Measurements from ENCODE around the gene AIFM1. TPM values are rescaled to one million over a fixed set of nuclear protein-coding genes. Genes with fewer than 3 reads are reported as not detected.

AIFM1 gene
- total and polyA plus RNA-seq, 8 donors = 2.9 to 33.5 (median 26.4) TPM

- WGBS, 5 donors = 50 to 60% (median 57%) methylated on average over 2 of the region's 2 CpGs
- DNase-seq = no peak
- H3K9me3 ChIP-seq = no peaks in the 10 kb centered on the region
- no peak overlapping the region for H3K4me3 ChIP-seq
- no peaks in the 10 kb centered on the region for H3K36me3 ChIP-seq
- H3K27ac ChIP-seq = no peak overlapping the region
- intact Hi-C loops (cut with DNase I; ENCODE audit: low total_unique reads) = no loop called here
- TF ChIP-seq POLR2AphosphoS5 (IDR thresholded peaks at IDR 0.05) (no peak), POLR2A (IDR thresholded peaks at IDR 0.05) (no peak), EP300 (IDR thresholded peaks at IDR 0.05) (no peak)
- TF ChIP-seq, protein P1, sequence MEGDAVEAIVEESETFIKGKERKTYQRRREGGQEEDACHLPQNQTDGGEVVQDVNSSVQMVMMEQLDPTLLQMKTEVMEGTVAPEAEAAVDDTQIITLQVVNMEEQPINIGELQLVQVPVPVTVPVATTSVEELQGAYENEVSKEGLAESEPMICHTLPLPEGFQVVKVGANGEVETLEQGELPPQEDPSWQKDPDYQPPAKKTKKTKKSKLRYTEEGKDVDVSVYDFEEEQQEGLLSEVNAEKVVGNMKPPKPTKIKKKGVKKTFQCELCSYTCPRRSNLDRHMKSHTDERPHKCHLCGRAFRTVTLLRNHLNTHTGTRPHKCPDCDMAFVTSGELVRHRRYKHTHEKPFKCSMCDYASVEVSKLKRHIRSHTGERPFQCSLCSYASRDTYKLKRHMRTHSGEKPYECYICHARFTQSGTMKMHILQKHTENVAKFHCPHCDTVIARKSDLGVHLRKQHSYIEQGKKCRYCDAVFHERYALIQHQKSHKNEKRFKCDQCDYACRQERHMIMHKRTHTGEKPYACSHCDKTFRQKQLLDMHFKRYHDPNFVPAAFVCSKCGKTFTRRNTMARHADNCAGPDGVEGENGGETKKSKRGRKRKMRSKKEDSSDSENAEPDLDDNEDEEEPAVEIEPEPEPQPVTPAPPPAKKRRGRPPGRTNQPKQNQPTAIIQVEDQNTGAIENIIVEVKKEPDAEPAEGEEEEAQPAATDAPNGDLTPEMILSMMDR (IDR thresholded peaks at IDR 0.05) = no peak
- H3K4me1 ChIP-seq = peaks cover 0 to 37% (median 18%) of the 10 kb centered on the region in 4 donors
- H3K27me3 ChIP-seq = no peaks in the 10 kb centered on the region
These were observed 2.2 kb downstream of the AIFM1 start for GRCh38 chrX:130163398-130163797.

GRCh38 chrX:130162094-130162735 is 3.4 kb downstream of the AIFM1 start:
- Histone ChIP-seq H3K9me3 (no peaks in the 10 kb centered on the region), H3K4me1 (peaks cover 0 to 37% (median 18%) of the 10 kb centered on the region in 4 donors), H3K4me3 (no peak overlapping the region), H3K27me3 (no peaks in the 10 kb centered on the region), H3K36me3 (no peaks in the 10 kb centered on the region), H3K27ac (no peak overlapping the region)
- no peak for DNase-seq
- WGBS, 5 donors = 42 to 53% (median 50%) methylated on average over 6 of the region's 6 CpGs
- intact Hi-C loops (cut with DNase I; ENCODE audit: low total_unique reads) = no loop called here
- no peak for TF ChIP-seq POLR2A (IDR thresholded peaks at IDR 0.05)
- no peak for TF ChIP-seq EP300 (IDR thresholded peaks at IDR 0.05)
- TF ChIP-seq, protein P1 (IDR thresholded peaks at IDR 0.05) = no peak
- no peak for TF ChIP-seq POLR2AphosphoS5 (IDR thresholded peaks at IDR 0.05)

DNA sequence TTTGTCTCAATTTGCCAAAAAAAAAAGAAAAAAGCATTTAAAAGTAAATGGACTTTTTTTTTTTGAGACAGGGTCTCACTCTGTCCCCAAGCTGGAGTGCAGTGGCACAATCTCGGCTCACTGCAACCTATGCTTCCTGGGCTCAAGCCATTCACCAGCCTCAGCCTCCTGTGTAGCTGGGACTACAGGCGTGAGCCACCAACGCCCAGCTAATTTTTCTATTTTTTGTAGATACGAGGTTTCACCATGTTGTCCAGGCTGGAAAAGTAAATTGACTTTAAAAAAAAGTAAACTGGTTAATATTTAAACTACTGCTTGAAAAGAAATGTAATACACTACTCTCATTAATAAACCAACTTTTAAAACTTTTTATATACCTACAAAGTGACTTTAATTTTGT is 5.9 kb downstream of the AIFM1 start:
- 17 to 53% (median 36%) methylated on average over 4 of the region's 4 CpGs for WGBS, 5 donors
- H3K27ac ChIP-seq = no peak overlapping the region
- no peak for DNase-seq
- H3K9me3 ChIP-seq = no peaks in the 10 kb centered on the region
- TF ChIP-seq POLR2A (IDR thresholded peaks at IDR 0.05) (no peak), EP300 (IDR thresholded peaks at IDR 0.05) (no peak), POLR2AphosphoS5 (IDR thresholded peaks at IDR 0.05) (no peak)
- TF ChIP-seq, protein P1 (IDR thresholded peaks at IDR 0.05) = no peak
- intact Hi-C loops (cut with DNase I; ENCODE audit: low total_unique reads) = no loop called here
- H3K4me3 ChIP-seq = no peak overlapping the region
- H3K27me3 ChIP-seq = no peaks in the 10 kb centered on the region
- H3K36me3 ChIP-seq = peaks cover 0 to 3% (median 0%) of the 10 kb centered on the region in 4 donors
- H3K4me1 ChIP-seq = peaks cover 0 to 32% (median 13%) of the 10 kb centered on the region in 4 donors

DNA sequence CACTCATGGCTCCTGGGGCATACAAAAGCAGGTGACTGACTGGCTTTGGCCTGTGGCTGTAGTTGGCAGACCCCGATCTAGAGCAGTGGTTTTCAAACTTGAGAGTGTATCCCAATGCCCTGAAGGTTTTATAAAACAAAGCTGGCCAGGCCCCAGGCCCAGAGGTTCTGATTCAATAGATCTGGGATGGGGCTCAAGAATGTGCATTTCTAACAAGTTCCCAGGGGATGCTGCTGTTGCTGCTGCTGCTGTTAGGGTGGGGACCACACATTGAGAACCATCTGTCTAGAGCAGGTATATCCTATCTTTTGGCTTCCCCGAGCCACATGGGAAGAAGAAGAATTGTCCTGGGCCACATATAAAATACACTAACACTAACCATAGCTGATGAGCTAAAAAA is 7.3 kb downstream of the AIFM1 start:
- DNase-seq = no peak
- intact Hi-C loops (cut with DNase I; ENCODE audit: low total_unique reads) = no loop called here
- Histone ChIP-seq H3K9me3 (no peaks in the 10 kb centered on the region), H3K4me3 (no peak overlapping the region), H3K27me3 (no peaks in the 10 kb centered on the region), H3K36me3 (peaks cover 0 to 5% (median 0%) of the 10 kb centered on the region in 4 donors), H3K4me1 (peaks cover 0 to 18% (median 5%) of the 10 kb centered on the region in 4 donors), H3K27ac (no peak overlapping the region)
- 75 to 95% (median 83%) methylated on average over 1 to 2 of the region's 2 CpGs for WGBS, 5 donors
- TF ChIP-seq POLR2AphosphoS5 (IDR thresholded peaks at IDR 0.05) (no peak), EP300 (IDR thresholded peaks at IDR 0.05) (no peak), POLR2A (IDR thresholded peaks at IDR 0.05) (no peak)
- TF ChIP-seq, protein P1 (IDR thresholded peaks at IDR 0.05) = no peak
